Esophagus muscularis mucosa (tissue), 4 donors: ENCODE measurements around the gene MNT. TPM values are rescaled to one million over a fixed set of nuclear protein-coding genes. Genes with fewer than 3 reads are reported as not detected.

ENCODE experiments used
- DNase-seq: peaks from one replicate; pipeline ENCODE4 v3.0.0-alpha.2; 2017; ENCODE audit errors: extremely low spot score
- H3K27ac ChIP-seq, 4 donors: fragments of 200-600 bp; sonication (generic); replicated peaks in 1 of 4; 1 replicate in 3 of 4; 2 replicates in 1 of 4; pipeline ENCODE4 v1.5.1; 2016 to 2019; ENCODE audit warnings: mild to moderate bottlenecking in 1 of 4
- H3K27me3 ChIP-seq, 4 donors: fragments of 200-600 bp; sonication (generic); one replicate each; pipeline versions ENCODE4 v1.5.1 to v1.6.0; 2016 to 2019
- H3K36me3 ChIP-seq, 4 donors: fragments of 200-600 bp; sonication (generic); one replicate each; pipeline ENCODE4 v1.5.1; 2016 to 2019
- H3K4me1 ChIP-seq, 4 donors: fragments of 200-600 bp; sonication (generic); one replicate each; pipeline ENCODE4 v1.5.1; 2016 to 2019
- H3K4me3 ChIP-seq, 4 donors: fragments of 200-600 bp; sonication (generic); 1 replicate in 2 of 4; 2 replicates in 2 of 4; pipeline ENCODE4 v1.5.1; 2016 to 2019; ENCODE audit warnings: mild to moderate bottlenecking in 4 of 4, moderate library complexity in 1 of 4
- H3K9me3 ChIP-seq, 4 donors: fragments of 200-600 bp; sonication (generic); 1 replicate in 3 of 4; 2 replicates in 1 of 4; pipeline ENCODE4 v1.5.1; 2016 to 2019
- CTCF ChIP-seq, 3 experiments: fragments of 200-600 bp in 2 of 3; fragments of 450-650 bp in 1 of 3; sonication (generic) in 2 of 3; IDR thresholded peaks; one replicate each; pipeline ENCODE4 v1.5.1; 2017 to 2019; ENCODE audit warnings: antibody characterized with exemption in 3 of 3, mild to moderate bottlenecking in 2 of 3, moderate library complexity in 1 of 3
- EP300 ChIP-seq: sonication (generic); formaldehyde crosslinking; IDR thresholded peaks from one replicate; pipeline ENCODE4 v1.6.1; 2017; ENCODE audit warnings: antibody characterized with exemption
- POLR2A ChIP-seq: fragments of 450-650 bp; IDR thresholded peaks from one replicate; pipeline ENCODE4 v1.6.1; 2017; ENCODE audit warnings: antibody characterized with exemption, moderate library complexity, mild to moderate bottlenecking, low read depth
- POLR2AphosphoS5 ChIP-seq, 2 donors: sonication (generic); formaldehyde crosslinking; IDR thresholded peaks; one replicate each; pipeline ENCODE4 v1.6.1; 2017; ENCODE audit warnings: antibody characterized with exemption in 2 of 2
- WGBS: methylation state at CpG from one replicate; pipeline ENCODE4 v1.1.5; 2018; 5-methylcytosine and 5-hydroxymethylcytosine counted together
- intact Hi-C: fragments of 100-400 bp; cut with DNase I; formaldehyde crosslinking; loops from one replicate; pipeline ENCODE4 v1.15.1; 2023
- total RNA-seq, 4 donors: library from RNA; depleted of rRNA; stranded (reverse); fragments of >200 nt; gene quantifications; one replicate each; pipeline versions ENCODE4 v1.1.0 to v1.2.1, GENCODE V29; 2016

Gene MNT
- total RNA-seq, 4 donors from 2014 or later: 10.8 to 17.4 (median 13.8) TPM

DNA sequence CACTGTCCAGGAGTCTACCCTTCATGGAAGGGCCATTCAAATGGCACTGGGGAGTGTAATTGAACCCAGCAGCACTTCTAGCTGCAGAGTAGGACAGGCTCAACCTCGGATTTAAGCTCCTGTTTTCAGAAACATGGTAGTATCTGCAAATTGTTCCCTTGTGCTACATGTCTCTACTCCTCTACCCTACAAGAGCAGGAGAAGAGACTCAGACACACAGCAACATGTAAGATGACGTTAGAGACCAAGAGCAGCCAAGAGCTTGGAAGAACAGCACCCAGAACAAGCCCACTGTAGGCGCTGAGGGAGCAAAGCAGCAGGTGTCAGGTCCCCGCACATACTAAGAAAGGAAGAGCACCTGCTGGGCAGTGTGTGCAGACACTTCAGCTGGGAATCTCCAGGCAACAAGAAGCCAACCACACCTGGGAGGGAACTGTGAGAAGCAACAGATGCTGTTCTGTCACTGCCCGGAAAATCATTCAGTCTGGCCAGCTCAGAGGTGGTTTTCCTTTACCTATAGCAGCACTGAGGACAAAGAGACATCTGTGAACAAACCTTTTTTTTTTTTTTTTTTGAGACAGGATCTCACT lies 35.6 kb upstream of the MNT start:
- DNase-seq: no peak
- TF ChIP-seq CTCF (IDR thresholded peaks at IDR 0.05) (no peak), POLR2A (no peak), EP300 (no peak), POLR2AphosphoS5 (IDR thresholded peaks at IDR 0.05) (no peak)
- H3K9me3 ChIP-seq: no peaks in the 10 kb centered on the region
- H3K4me1 ChIP-seq: no peaks in the 10 kb centered on the region
- H3K36me3 ChIP-seq: peaks cover 29 to 89% (median 68%) of the 10 kb centered on the region in 4 donors
- 86% methylated on average over 5 of the region's 5 CpGs for WGBS
- intact Hi-C loops: no loop called here
- H3K27me3 ChIP-seq: no peaks in the 10 kb centered on the region
- H3K4me3 ChIP-seq: no peak overlapping the region
- H3K27ac ChIP-seq: no peak overlapping the region

- TF ChIP-seq POLR2A: no peak
- TF ChIP-seq EP300: no peak
- TF ChIP-seq POLR2AphosphoS5 (IDR thresholded peaks at IDR 0.05): no peak
- TF ChIP-seq CTCF (IDR thresholded peaks at IDR 0.05): no peak
- no peak overlapping the region for H3K4me3 ChIP-seq
- no peaks in the 10 kb centered on the region for H3K9me3 ChIP-seq
- peaks cover 29 to 84% (median 63%) of the 10 kb centered on the region in 4 donors for H3K36me3 ChIP-seq
- no peaks in the 10 kb centered on the region for H3K4me1 ChIP-seq
- 78% methylated on average over 9 of the region's 9 CpGs for WGBS
- DNase-seq: no peak
- H3K27ac ChIP-seq: no peak overlapping the region
- no peaks in the 10 kb centered on the region for H3K27me3 ChIP-seq
- intact Hi-C loops: no loop called here
These were observed 35.0 kb upstream of the MNT start for GRCh38 chr17:2435862-2436261.

- no peak overlapping the region for H3K4me3 ChIP-seq
- 58% methylated on average over 9 of the region's 9 CpGs for WGBS
- intact Hi-C loops: no loop called here
- H3K27me3 ChIP-seq: no peaks in the 10 kb centered on the region
- H3K36me3 ChIP-seq: peaks cover 29 to 79% (median 59%) of the 10 kb centered on the region in 4 donors
- H3K27ac ChIP-seq: no peak overlapping the region
- TF ChIP-seq POLR2A: no peak
- no peak for TF ChIP-seq CTCF (IDR thresholded peaks at IDR 0.05)
- no peak for TF ChIP-seq POLR2AphosphoS5 (IDR thresholded peaks at IDR 0.05)
- no peak for TF ChIP-seq EP300
- no peak for DNase-seq
- no peaks in the 10 kb centered on the region for H3K4me1 ChIP-seq
- H3K9me3 ChIP-seq: no peaks in the 10 kb centered on the region
These were observed 34.4 kb upstream of the MNT start for GRCh38 chr17:2435181-2435741.

GRCh38 chr17:2433696-2434095 lies 32.8 kb upstream of the MNT start:
- no peak overlapping the region for H3K27ac ChIP-seq
- peaks cover 25 to 65% (median 45%) of the 10 kb centered on the region in 4 donors for H3K36me3 ChIP-seq
- intact Hi-C loops: no loop called here

GRCh38 chr17:2427910-2428309 lies 27.1 kb upstream of the MNT start:
- Histone ChIP-seq H3K27me3 (no peaks in the 10 kb centered on the region), H3K27ac (no peak overlapping the region), H3K36me3 (peaks cover 0 to 16% (median 7%) of the 10 kb centered on the region in 4 donors), H3K4me3 (no peak overlapping the region), H3K9me3 (no peaks in the 10 kb centered on the region), H3K4me1 (no peaks in the 10 kb centered on the region)
- intact Hi-C loops: no loop called here
- no peak for DNase-seq
- WGBS: 97% methylated on average over 1 of the region's 1 CpG
- TF ChIP-seq EP300 (no peak), CTCF (IDR thresholded peaks at IDR 0.05) (no peak), POLR2A (no peak), POLR2AphosphoS5 (IDR thresholded peaks at IDR 0.05) (no peak)

More at GRCh38 chr17:2433696-2434095, 32.8 kb upstream of the MNT start:
- Histone ChIP-seq H3K27me3 (no peaks in the 10 kb centered on the region), H3K9me3 (no peaks in the 10 kb centered on the region), H3K4me1 (no peaks in the 10 kb centered on the region), H3K4me3 (no peak overlapping the region)
- no peak for TF ChIP-seq POLR2AphosphoS5 (IDR thresholded peaks at IDR 0.05)
- DNase-seq: no peak
- WGBS: 76% methylated on average over 11 of the region's 11 CpGs
